Measurements from ENCODE around the gene NFIB.

NFIB gene

DNA sequence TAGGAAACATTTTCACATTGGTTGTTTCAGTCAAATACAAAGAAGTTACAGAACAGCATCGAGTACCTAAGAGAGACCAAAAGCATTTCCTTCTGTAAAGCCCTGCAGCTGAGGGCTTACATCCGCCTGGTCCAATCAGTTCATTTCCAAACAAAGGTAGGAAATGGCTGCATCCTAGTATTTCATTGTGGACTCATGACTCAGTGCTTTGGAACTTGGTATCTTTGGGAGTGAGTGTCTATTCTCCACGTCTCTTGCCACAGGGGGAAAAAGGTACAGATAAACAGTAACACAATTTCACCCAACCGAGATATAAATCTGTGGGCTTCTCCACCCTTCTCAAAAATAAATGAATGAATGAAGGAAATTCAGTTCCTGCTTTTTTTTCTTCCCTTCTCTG lies 75.4 kb downstream of the NFIB start:
- no peak for FAIRE-seq

DNA sequence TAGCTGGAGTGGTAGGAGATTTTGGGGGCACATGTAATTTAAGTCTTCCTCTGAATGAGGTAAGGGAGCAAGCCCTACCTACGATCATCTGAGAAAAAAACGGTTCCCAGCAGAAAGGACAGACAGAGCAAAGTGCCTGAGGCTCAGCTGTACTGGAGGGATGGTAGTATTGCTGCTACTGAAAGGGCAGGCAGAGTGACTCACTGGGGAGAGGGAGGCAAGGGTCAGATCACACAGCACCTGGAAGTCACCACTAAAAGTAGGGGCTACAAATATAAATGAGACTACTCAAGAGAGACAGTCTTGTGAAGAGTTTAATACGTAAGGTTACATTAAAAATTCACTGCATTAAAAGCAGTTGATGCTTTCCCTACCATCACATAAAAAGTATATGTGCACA lies 75.9 kb downstream of the NFIB start:
- no peak for FAIRE-seq

DNA sequence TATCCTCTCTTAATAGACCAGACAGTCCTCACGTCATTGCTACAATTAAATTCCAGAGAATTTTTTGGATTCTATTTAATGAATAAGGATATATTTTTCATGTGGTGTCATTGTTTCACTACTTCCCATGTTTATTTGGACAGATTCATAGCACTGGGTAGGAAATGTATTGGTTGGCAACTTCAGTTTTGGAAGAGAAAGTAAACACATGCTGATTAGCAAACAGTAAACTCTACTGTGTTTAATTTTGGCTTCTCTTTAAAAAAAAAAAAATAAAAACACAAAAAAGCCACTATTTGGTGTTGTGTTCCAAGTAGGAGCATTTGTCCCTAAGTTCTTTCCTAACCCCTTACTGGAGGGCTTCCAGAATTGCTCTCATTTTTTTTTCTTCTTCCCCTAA lies 77.3 kb downstream of the NFIB start:
- no peak for FAIRE-seq

GRCh38 chr9:14232111-14232510 lies 81.8 kb downstream of the NFIB start:
- FAIRE-seq = no peak

DNA sequence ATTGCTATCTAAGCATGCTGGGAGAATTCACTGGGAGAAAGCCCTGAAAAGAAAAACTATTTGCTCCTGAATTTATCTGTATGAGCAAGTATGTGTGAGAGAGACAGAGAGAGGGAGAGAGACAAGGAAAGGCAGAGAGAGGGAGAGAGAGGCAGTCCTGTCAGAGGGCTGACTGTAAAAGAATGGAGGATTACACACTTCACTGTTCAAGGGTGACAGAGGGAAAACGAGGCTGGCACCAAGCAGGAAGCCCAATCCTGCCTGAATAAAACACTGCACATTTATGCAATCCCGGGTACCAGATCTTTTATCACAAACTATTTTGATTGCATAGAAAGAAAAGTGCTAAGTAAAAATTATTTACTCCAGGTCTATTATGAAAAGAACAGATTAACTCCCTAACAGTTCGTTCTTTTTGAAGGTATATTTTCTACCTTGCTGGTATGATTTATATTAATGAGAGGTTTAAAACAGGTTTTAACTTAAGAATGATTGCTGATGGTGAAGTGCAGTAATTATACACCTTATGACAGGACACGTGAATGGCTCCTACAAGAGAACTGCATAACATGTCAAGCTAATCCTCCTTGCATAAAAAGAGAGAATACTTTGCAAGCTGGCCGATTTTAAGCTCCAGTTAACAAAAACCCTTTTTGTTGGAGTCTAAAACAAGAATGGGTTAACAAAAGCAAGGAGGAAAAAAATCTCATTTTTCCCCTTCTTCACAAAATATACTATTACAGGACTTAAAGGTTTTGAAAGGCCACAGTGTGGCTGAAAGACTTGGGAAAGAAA lies 82.5 kb downstream of the NFIB start:
- FAIRE-seq = no peak

- FAIRE-seq = no peak
Measured at GRCh38 chr9:14228602-14229001, 85.3 kb downstream of the NFIB start.

DNA sequence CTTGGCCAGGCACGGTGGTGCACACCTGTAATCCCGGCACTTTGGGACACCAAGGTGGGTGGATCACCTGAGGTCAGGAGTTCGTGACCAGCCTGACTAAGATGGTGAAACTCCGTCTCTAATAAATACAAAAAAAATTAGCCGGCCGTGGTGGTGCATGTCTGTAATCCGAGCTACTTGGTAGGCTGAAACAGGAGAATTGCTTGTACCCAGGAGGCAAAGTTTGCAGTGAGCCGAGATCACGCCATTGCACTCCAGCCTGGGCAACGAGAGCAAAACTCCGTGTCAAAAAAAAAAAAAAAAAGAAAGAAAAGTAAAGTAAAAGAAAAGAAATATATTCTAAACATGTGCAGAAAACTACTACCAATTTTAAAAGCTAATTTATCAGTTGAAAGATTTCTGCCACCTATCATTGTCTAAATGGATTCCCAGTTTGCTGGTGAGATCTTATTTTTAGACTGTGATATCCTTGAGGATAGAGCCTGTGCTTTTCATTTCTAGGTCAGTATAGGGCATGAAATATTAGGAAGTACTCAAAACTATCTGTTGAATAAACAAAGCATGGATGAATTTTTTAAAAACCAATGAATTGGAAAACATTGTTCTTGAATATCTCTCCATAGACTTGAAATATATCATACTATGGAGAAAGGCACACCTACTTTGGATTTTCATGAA lies 86.9 kb downstream of the NFIB start:
- no peak for FAIRE-seq

DNA sequence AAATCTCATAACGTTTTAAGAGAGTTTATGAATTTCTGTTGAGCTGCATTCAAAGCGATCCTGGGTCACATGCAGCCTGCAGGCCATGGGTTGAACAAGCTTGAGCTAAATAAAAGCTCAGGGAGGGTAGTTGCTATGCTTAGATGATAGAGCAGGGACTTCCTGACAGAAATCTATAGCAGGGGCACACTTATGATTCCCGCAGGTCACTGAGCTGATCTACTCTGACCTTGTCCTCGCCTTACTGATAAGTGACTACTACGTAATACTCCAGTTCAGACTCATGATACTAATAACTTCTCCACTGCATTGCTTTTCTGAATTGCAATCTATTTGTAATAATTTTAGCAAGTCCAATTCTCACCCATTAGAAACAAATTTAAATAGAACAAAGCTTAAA lies 90.9 kb downstream of the NFIB start:
- no peak for FAIRE-seq

DNA sequence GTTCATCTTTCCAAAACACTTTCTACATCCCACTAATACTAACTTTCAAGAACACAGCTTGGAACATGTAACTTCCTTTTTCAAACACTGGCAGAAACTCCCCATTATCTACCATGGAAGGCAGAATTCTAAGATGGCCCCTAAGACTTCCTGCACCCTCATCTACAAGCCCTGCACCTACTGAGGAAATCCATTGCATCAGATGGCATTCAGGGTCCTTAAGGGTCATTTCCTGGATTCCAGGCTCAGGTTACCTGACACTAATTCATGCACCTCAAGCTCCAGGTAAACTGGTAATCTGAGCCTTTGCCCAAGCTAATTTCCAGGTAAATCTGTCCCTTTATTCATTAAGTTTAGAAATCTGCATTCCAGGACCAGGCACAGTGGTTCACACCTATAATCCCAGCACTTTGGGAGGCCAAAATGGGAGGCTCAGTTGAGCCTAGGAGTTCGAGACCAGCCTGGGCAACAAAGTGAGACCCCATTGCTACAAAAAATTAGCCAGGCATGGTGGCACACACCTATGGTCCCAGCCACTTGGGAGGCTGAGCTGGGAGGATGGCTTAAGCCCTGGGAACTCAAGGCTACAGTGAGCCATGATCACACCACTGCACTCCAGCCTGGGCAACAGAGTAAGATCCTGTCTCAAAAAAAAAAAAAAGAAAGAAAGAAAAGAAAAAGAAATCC lies 91.6 kb downstream of the NFIB start:
- FAIRE-seq = no peak

DNA sequence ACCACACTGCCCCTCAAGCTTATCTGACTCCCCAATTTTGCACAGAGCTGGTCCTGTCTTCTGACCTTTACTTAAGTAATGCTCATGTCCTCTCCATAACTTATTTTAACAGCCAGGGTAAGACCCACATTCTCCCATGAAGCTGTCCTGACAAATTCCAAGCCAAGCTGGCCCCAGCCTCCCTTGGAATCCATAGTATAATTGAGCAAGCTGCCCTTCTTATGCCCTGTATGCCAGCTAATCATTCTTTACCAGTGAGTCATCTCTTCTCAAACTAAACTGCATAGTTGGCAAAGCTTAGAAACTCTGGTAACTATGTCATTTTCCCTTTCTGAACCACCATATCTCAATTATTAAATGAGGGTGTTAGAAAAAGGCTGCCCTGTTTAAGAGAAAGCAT lies 92.4 kb downstream of the NFIB start:
- FAIRE-seq = no peak

DNA sequence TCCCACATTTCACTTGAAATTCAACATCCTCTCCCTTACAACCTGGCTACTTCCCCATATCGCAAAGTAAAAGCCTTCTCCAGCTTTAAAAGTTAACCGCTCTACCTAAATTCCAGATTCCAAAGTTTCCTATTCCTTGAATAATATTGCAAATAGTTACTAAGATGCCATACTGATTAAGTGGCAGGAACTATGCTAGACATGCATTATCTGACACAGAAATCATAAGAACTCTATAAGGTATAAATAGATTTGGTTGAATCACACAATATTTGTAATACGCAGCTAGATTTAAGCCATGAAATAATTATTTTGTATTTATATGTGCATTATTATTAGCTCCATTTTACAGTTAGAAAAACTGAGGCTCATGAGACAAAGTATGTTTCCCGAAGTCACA lies 92.8 kb downstream of the NFIB start:
- FAIRE-seq = no peak

DNA sequence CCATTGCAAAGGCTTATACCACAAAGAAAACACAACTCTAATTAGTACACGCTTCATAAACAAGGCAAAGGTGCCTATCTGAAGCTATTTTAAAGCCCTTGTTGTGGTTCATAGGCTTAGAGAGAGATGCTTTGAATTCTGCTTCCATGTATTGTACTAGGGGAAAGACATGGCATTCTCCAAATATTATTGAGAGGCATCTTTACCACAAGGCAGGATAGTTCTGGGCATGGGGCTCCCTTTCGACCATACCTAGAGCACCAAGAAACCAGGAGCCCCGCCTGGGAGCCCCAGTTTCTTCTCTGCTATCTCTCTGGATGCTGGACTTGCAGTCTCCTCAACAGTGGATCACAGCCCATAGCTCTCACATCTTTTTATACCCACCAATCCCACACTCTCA lies 93.7 kb downstream of the NFIB start:
- no peak for FAIRE-seq

DNA sequence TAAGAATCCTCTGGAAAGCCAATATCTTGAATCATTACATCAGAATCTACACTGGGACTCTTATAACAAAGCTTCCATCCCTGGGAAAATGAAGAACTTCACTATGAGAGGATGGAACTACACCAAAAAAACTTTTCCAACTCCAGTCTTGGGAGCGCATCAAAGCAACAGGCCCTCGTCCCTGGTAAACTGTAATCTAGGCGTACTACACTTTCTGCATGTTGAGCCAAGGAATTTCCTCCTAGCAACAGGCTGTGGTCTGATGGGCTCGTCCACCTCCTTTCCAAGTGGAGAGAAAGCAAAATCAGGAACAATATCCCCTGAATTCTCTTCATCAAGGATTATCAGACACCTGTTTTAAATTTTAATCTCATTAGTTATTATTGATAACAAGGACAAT lies 94.1 kb downstream of the NFIB start:
- FAIRE-seq = no peak

DNA sequence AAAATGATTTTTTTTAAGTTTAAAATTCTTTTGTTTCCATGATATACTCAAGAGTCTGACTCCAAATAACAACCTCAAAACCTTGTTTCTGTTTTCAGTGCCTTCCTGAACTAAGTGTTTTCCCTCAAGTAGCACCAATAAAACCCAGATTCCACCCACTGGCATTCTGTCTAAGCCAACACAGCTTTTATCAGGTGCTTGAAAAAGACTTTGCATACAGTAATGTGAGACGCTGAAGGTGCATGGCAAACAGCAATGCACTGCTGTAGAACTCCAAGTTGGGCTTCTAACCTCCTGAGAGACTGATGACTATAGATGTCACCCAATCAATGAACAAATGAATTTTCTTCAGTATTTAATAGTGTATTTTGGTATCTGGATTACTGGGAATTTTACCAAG lies 95.7 kb downstream of the NFIB start:
- FAIRE-seq = no peak

DNA sequence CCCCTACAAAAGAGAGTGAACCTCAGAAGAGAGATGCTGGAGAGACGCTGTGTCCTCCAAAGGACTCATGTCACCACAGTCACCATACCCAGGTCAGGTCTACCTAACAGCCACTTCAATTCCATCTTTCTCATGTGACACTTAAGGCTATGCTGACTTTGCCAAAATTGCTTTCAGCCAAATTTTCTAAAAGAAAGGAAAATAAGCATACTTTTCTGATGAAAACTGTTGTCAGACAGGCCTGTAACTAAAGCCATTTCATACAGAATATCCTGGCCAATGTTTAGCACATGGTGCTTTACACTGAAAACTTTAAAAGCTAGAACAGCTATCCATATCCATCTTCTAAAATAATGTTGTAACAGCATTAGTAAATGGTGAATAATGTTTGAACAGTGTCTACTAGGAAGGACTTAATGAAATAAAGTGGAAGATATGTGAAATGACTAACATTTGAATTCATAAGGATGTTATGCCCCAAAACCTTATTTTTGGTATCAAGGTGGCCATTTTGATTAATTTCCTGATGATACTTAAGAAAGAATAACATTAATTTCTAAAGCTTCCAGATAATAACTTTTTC lies 97.2 kb downstream of the NFIB start:
- FAIRE-seq = no peak

DNA sequence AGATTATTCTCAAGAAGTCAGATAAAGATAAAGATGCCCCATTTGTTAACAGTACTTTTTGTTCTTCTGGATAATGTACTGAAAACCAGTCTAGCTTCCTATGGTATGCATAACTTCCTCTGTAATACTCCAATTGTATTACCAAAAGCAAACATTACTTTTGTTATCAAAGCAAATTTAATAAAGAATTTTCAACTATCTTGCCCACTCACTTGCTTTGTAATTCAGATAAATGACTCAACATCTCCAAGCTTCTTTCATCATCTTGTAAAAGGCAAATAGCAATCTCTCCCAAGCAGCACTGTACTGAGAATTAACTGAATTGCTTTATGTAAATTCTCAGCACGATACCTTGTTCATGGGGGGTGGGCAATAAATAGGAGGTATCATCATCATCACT lies 98.3 kb downstream of the NFIB start:
- no peak for FAIRE-seq

DNA sequence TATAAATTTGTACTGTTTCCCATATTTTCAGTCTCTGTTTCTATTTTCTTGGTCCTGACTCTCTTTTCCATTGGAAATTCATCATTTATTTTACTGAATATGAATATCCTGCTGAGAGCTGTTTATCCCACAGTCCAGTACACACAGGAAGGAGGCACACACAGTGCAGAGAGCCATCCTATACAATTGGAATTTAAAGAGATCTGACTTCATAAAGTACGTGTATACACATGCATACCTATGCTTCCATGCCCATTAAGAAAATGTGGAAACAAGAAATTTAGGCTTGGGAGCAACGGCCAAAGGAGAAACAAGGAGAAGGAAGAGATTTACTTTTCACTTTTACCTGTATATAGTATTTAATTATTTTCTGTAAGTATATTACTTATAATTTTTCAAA lies 99.2 kb downstream of the NFIB start:
- FAIRE-seq = no peak

DNA sequence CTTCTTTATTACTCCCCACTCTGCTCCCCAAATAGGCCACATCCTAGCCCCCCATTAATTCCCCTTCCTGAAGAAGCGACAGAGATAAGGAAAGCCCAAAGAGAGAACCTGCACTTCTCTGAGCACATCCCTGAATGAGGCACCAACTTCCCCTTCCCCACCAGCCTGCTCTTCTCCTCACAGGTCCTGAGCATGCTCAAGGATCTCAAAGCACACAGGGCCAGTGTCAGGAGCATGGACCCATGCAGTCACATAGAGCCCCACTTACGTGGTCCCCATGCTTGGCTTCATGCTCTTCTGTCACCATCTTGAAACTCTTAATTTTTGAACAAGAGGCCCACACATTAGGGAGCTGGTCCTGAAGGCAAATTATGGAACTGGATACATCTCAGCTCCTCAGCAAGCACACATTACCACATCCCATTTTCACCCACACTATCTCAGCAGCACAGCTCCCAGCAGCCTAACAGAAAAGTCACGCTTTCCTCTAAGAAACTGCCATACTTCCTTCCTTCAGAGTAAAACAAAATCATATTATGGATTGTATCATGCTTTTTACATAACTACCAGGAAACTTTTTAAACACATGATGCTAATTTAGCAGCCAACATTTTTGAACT lies 99.8 kb downstream of the NFIB start:
- no peak for FAIRE-seq

DNA sequence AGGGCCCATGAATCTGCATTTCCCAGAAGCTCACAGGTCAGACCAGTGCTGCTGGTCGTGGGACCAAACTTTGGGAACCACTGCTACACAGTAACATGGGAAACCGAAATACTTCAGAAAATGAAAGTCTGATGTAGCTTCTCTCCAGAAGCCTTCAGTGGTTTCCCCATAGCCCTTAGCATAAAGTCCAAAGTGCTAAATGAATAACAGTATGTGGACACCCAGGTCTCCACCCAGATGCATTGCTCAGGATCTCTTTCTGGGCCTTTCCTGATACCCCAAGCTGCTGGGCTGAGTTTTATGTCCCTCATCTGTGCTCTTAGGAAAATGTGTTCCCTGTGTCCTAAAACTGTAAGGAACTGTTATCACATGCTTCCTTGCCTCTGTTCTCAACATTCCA lies 100.4 kb downstream of the NFIB start:
- FAIRE-seq = no peak

DNA sequence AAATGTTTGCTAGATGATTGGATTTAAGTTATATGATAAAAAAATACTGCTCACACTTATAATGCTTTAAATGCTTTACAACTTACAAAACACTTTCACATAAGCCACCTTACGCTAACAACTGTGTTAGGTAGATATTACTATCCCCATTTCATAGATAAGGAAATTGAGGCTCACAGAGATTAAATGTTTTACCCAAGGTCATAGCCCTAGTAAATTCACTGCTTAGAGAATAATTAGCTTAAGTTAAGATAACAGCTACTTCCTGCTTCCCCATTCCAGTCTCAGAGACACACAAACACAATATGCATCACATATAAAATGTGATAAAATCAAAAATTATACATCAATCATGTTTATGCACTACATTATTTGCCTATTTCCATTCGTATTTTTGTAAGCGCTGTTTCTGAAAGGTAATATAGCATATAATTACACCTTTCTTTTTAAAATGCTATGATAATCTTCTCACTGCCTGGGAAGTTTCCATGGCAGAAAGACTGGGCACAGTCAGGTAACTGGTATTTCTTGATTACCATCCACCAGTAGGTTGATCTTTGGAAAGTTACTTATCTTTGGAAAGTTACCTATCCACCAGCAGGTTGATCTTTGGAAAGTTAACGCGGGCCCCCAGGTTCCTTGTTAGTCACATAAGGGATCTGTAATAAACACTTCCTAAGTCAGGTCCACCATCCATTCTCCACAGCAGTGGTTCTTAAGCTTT lies 101.1 kb downstream of the NFIB start:
- no peak for FAIRE-seq

- FAIRE-seq = no peak
Measured at GRCh38 chr9:14212077-14212476, 101.9 kb downstream of the NFIB start.

GRCh38 chr9:14211564-14211963 lies 102.4 kb downstream of the NFIB start:
- FAIRE-seq = no peak

DNA sequence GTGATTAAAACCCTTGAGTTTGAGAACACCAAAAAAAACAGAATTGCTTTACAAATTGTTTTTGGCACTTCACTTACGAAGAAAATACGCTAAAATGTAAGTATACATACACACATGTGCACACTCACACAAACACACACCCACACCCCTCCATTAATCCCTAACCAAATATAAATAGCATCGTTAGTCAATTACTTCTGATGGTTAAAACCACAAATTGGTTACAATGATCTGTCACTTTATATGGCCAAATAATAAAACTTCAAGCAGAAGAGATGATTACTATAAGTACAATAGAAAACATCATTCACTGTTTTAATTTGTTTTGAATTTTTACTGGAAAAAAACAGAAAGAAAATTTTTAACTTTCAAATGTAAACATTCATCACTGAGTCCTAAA lies 103.5 kb downstream of the NFIB start:
- FAIRE-seq = no peak

Measured in endometrium (tissue), 2 donors.